Kidney (tissue), 14 donors: ENCODE data around the gene TRPM1. TPM values are rescaled to one million over a fixed set of nuclear protein-coding genes. Genes with fewer than 3 reads are reported as not detected.

Source experiments
- DNase-seq, 5 donors: peaks; one replicate each; pipeline ENCODE4 v3.0.0-alpha.2; 2013 to 2020
- FAIRE-seq: peaks from 2 replicates; lab custom pipeline; 2012; peaks lifted over from hg19 to GRCh38; lab: Jason Lieb, UNC
- H3K27ac ChIP-seq, 2 donors: one replicate each; pipeline ENCODE4 v1.7.0; 2013; ENCODE audit warnings: low read depth in 2 of 2, low read length in 2 of 2, inconsistent platforms in 1 of 2
- H3K27me3 ChIP-seq: one replicate; pipeline ENCODE4 v1.7.1; 2013; ENCODE audit warnings: low read length, inconsistent platforms; ENCODE audit not compliant: control insufficient read depth, insufficient read depth
- H3K36me3 ChIP-seq, 3 donors: one replicate each; pipeline versions ENCODE4 v1.7.0 to v1.7.1; 2013; ENCODE audit warnings: low read length in 3 of 3, control low read depth in 1 of 3, inconsistent platforms in 1 of 3; ENCODE audit not compliant: insufficient read depth in 3 of 3, control insufficient read depth in 2 of 3
- H3K4me1 ChIP-seq, 3 donors: one replicate each; pipeline versions ENCODE4 v1.7.0 to v1.7.1; 2013; ENCODE audit warnings: low read length in 3 of 3, inconsistent platforms in 1 of 3, low read depth in 1 of 3; ENCODE audit not compliant: control insufficient read depth in 2 of 3, insufficient read depth in 2 of 3
- H3K4me3 ChIP-seq, 3 donors: one replicate each; pipeline versions ENCODE4 v1.7.0 to v1.8.1; 2013; ENCODE audit warnings: low read length in 3 of 3, control low read depth in 1 of 3, inconsistent platforms in 1 of 3
- H3K9ac ChIP-seq, 3 donors: one replicate each; pipeline versions ENCODE4 v1.7.0 to v1.7.1; 2013; ENCODE audit warnings: low read length in 3 of 3, control low read depth in 1 of 3, inconsistent platforms in 1 of 3
- H3K9me3 ChIP-seq, 3 donors: one replicate each; pipeline versions ENCODE4 v1.7.0 to v1.7.1; 2013; ENCODE audit warnings: low read length in 3 of 3, control low read depth in 1 of 3, inconsistent platforms in 1 of 3; ENCODE audit not compliant: control insufficient read depth in 2 of 3, insufficient read depth in 1 of 3
- intact Hi-C: fragments of 100-400 bp; cut with DNase I; formaldehyde crosslinking; loops from one replicate; pipeline ENCODE4 v1.11.1; 2022
- polyA plus RNA-seq: library from polyadenylated mRNA; stranded (reverse); fragments of 350-450 nt; fragmentation: Illumina TruSeq; extraction: RNeasy Lipid Tissue Mini Kit (QIAGEN cat#74804); gene quantifications from one replicate; pipeline ENCODE4 v1.2.3, GENCODE V29; 2014; ENCODE audit warnings: low read depth, low replicate concordance; ENCODE audit not compliant: insufficient read depth
- total RNA-seq: library from RNA; stranded (reverse); fragmentation: NEBNext Ultra II Directional; extraction: Animal tissue kit (Norgen Biotek cat#: 25700); gene quantifications from one replicate; pipeline ENCODE4 v1.2.1, GENCODE V29; 2021
- TF ChIP-seq, protein P1 (sequence below): IDR thresholded peaks from 3 replicates; pipeline ENCODE4 v1.5.1; 2012; ENCODE audit warnings: mild to moderate bottlenecking, moderate library complexity, borderline replicate concordance; ENCODE audit not compliant: insufficient read depth; ENCODE audit errors: extremely low read depth
- donor health status: control.
- donor health status: control.
- donor health status: control.
- donor health status: control.
- donor health status: control.
- donor health status: DM: yes; HTN: yes; CAD: no.
- donor health status: Normal renal cell carcinoma (clear cell type).

TRPM1 gene
- total and polyA plus RNA-seq, 2 donors from 2014 or later = 1.3 TPM; not detected in 1

DNA sequence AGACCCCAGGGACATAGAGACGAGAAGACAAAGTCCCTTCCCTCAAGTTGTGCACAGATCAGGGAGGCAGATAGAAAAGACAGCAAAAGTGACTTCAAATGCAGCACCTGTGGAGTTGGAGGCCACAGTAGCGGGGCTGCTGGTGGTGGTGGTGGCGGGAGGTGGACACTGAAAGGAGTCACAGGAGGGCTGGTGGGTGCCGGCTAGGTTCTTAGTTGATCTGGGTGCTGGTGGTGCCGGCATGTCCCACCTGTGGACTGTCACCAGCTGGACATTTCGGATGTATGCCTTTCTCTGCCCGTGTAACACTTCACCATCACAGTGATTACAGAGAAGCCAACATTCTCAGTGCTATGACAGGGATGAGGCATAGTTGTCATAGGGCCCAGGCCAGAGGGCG is 60.9 kb downstream of the TRPM1 start:
- H3K4me1 ChIP-seq = no peaks in the 10 kb centered on the region
- no peak for FAIRE-seq
- TF ChIP-seq, protein P1, sequence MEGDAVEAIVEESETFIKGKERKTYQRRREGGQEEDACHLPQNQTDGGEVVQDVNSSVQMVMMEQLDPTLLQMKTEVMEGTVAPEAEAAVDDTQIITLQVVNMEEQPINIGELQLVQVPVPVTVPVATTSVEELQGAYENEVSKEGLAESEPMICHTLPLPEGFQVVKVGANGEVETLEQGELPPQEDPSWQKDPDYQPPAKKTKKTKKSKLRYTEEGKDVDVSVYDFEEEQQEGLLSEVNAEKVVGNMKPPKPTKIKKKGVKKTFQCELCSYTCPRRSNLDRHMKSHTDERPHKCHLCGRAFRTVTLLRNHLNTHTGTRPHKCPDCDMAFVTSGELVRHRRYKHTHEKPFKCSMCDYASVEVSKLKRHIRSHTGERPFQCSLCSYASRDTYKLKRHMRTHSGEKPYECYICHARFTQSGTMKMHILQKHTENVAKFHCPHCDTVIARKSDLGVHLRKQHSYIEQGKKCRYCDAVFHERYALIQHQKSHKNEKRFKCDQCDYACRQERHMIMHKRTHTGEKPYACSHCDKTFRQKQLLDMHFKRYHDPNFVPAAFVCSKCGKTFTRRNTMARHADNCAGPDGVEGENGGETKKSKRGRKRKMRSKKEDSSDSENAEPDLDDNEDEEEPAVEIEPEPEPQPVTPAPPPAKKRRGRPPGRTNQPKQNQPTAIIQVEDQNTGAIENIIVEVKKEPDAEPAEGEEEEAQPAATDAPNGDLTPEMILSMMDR = no peak

DNA sequence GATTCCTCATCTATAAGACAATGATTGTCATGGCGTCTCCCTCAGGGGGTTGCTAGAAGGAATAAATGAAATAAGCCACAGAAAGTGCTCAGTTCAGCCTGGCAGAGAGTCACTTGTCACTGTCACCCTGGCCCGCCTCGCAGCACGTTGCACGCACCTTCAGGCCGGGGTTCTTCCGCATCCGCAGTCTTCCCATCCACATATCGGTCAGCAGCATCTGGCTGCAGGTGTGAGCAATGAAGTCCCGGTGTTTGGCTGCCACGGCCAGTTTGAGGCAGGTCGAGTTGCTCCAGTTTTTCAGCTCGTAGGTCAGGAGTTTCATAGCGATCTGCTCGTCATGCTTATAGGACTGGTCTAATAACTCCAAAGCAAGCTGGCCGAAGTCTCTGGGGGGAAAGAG is 61.6 kb downstream of the TRPM1 start:
- intact Hi-C loops = no loop called here
- H3K36me3 ChIP-seq = no peaks in the 10 kb centered on the region
- FAIRE-seq (no peak), DNase-seq (no peak)
- H3K4me1 ChIP-seq = no peaks in the 10 kb centered on the region
- H3K9me3 ChIP-seq = no peaks in the 10 kb centered on the region
- no peak overlapping the region for H3K9ac ChIP-seq
- TF ChIP-seq, protein P1 = no peak
- H3K4me3 ChIP-seq = no peak overlapping the region
- no peak overlapping the region for H3K27ac ChIP-seq
- H3K27me3 ChIP-seq = no peaks in the 10 kb centered on the region

More for the DNA sequence above, 60.9 kb downstream of the TRPM1 start:
- Histone ChIP-seq H3K4me3 (no peak overlapping the region), H3K36me3 (no peaks in the 10 kb centered on the region), H3K9ac (no peak overlapping the region), H3K9me3 (no peaks in the 10 kb centered on the region), H3K27ac (no peak overlapping the region), H3K27me3 (no peaks in the 10 kb centered on the region)
- no peak for DNase-seq
- intact Hi-C loops = no loop called here

DNA sequence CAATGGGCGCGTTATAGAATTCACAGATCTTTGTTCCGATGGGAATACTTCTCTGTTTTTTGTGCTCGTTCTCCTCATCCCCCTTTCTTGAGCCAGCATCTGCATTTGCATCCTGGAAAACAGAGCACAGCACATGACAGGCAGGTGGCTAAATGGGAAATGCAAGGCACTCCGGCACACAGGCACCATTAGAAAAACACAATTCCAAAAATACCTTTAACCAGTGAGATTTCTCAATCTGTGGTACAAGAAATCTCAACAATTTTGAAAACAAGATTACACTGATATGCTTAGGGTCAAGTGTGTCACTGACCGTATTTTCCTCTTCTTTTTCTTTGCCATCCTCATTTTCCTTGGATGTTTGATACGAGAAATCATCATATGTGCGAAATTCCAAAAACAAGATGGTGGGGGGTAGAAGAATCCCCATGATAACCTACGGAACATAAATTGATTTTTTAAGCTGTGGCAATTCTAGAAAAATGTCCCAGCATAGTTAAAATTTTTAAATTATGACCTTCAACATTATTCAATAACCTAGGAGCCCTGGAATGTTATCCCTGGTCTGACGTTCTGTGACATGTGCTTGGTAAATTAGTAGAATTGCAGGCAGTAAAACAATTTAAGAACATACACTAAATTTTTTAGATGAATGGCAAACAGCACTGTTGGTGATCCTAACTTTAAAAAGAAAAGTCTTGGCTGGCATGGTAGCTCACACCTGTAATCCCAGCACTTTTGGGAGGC is 63.6 kb downstream of the TRPM1 start:
- intact Hi-C loops = no loop called here
- no peak for FAIRE-seq
- H3K36me3 ChIP-seq = no peaks in the 10 kb centered on the region

More for the DNA sequence above, 63.6 kb downstream of the TRPM1 start:
- no peak overlapping the region for H3K27ac ChIP-seq
- H3K9me3 ChIP-seq = no peaks in the 10 kb centered on the region
- no peak for DNase-seq
- TF ChIP-seq, protein P1 = no peak
- H3K4me3 ChIP-seq = no peak overlapping the region
- no peak overlapping the region for H3K9ac ChIP-seq
- H3K4me1 ChIP-seq = peaks cover 0 to 10% (median 4%) of the 10 kb centered on the region in 3 donors
- H3K27me3 ChIP-seq = no peaks in the 10 kb centered on the region
